ENCODE results near the gene MYH3.

The MYH3 gene

GRCh38 chr17:10613775-10614513, 43.2 kb downstream of the MYH3 start:
- DNase-seq (ENCODE audit: low spot score): no peak

- no peak for DNase-seq (ENCODE audit: low spot score)
These were observed 44.0 kb downstream of the MYH3 start for GRCh38 chr17:10612957-10613744.

- DNase-seq (ENCODE audit: low spot score): no peak
These were observed 46.2 kb downstream of the MYH3 start for GRCh38 chr17:10610884-10611283.

DNA sequence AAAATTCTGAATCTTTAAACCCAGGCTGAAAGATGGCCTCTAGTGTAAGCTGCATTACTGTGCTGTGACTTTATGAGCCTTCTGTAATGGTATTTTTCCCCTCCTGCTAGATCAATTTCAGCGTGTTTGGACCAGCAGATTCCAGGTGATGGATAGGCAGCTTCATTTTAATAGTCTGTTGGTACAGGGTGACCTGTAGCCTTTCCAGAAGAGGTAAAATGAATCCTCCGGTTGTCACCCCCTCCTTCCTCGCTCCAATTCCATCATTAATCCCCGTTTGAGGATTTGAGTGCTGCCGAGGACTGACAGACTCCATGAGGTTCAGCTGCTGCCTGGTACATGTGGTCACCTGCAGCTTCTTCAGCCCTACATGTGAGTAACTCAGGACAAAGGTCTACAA, 48.9 kb downstream of the MYH3 start:
- DNase-seq (ENCODE audit: low spot score): no peak

GRCh38 chr17:10606110-10606509, 51.0 kb downstream of the MYH3 start:
- DNase-seq (ENCODE audit: low spot score): no peak

DNA sequence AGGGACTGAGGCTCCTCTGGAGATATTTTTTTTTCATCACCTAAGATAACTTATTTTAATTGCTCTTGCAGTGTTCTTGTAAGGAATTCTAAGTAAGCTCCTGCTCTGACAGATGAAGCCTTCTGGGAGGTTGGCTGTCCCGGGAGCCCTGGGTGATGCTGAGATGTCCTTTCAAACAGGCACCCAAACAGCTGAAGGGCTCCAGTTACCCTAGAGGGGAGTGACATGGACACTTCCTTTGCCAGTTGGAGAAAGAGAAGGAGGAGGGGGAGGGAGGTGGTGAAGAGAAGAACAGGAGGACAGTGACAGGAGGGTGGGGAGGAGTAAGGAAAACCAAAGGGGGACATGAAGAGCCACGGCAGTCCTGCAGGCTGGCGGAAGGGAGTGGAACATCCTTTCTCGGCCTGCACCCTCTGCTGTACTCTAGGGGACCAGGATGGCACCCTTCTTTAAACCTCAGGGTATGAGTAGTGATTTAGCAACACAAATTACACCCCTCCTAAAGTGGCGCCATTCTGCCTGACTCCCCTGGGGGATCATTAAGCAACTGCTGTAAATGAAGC, 51.8 kb downstream of the MYH3 start:
- no peak for DNase-seq (ENCODE audit: low spot score)

- DNase-seq (ENCODE audit: low spot score): no peak
These were observed 52.6 kb downstream of the MYH3 start for GRCh38 chr17:10604521-10604920.

- DNase-seq (ENCODE audit: low spot score): no peak
These were observed 53.2 kb downstream of the MYH3 start for GRCh38 chr17:10603931-10604330.

GRCh38 chr17:10600571-10600970, 56.5 kb downstream of the MYH3 start:
- no peak for DNase-seq (ENCODE audit: low spot score)

GRCh38 chr17:10598621-10599020, 58.5 kb downstream of the MYH3 start:
- DNase-seq (ENCODE audit: low spot score): no peak

DNA sequence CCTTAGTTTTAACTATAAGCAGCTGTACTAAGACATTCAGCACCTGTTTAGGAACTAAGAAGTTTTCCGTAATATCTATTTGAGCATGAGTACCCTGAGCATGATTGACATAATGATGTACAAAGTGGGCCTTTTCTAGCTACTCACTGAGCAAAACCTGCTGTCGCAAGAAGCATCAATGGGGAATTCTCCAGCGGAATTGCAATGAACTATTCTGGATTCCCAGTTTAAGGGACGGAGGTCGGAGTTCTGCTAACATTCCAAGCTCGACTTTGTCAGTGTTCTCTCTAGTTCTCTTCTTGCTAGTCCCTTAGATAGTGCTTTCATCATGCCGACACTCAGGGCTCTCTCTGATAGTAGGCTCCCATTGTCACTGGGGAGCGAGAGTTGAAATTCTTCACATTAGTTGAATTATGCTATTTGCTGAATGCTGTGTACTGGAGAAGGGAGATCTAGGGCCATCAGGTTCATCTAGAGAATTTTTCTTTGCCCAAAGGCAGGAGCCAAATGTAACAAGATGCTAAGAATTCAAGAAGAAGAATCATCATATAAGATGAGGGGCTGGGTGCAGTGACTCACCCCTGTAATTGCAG, 67.5 kb downstream of the MYH3 start:
- no peak for DNase-seq (ENCODE audit: low spot score)

- DNase-seq (ENCODE audit: low spot score): no peak
These were observed 71.6 kb downstream of the MYH3 start for GRCh38 chr17:10585529-10585928.

GRCh38 chr17:10583834-10584233, 73.3 kb downstream of the MYH3 start:
- DNase-seq (ENCODE audit: low spot score): no peak

DNA sequence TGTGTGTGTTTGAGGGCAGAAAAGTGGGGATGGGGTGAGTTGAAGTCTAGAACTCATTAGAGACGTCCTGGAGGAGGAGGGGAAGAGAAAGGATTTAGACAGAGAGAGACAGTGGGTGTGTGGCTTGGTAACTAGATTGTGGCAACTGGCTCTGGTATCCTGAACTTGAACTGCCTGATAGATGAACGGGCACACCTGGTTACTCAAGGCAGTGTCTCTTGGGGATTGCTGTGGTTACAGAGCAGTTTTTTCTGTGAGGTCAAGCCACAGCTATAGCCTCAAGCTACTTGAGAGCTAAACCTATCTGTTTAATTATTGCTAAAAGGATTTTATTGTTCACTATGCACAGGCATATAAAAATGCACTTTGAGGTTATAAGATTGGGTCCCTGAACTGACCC, 77.8 kb downstream of the MYH3 start:
- DNase-seq (ENCODE audit: low spot score): no peak

All from activated CD4-positive, alpha-beta T cell treated with anti-CD3 and anti-CD28 coated beads, Interleukin-2, Interleukin-4, amounts not matched to agents 100 ng/mL and 50 ng/mL, durations not matched to agents 16 hours and 8 hours (primary cell).